ENCODE results near the gene MACROD2. TPM values are rescaled to one million over a fixed set of nuclear protein-coding genes. Genes with fewer than 3 reads are reported as not detected.

Gene MACROD2
- total and polyA plus RNA-seq, 4 donors = 0.66 to 10.5 (median 3.3) TPM

DNA sequence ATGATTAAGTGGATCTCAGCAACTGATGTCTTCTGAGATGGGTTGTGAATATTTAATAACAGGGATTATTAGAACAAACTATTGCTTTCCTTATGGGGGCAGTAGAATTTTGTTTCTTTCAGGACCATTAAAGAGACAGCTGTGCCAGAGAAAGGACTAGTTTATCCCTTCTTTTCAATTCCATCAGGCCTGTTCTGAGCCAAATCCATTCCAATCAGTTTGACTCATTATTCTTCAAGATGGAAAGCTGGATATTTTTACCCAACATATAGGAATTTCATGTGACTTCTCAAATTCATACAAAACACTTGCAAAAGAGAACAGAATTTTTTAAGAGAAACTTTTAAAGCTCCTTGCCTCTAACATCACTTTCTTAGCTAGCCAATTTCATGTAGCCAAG, 1064.1 kb downstream of the MACROD2 start (continued):
- TF ChIP-seq CTCF (IDR thresholded peaks at IDR 0.05; ENCODE audit: low read depth, low read length, missing input control) = no peak
- no peak for TF ChIP-seq YY1 (IDR thresholded peaks at IDR 0.05)
- TF ChIP-seq, protein P1, sequence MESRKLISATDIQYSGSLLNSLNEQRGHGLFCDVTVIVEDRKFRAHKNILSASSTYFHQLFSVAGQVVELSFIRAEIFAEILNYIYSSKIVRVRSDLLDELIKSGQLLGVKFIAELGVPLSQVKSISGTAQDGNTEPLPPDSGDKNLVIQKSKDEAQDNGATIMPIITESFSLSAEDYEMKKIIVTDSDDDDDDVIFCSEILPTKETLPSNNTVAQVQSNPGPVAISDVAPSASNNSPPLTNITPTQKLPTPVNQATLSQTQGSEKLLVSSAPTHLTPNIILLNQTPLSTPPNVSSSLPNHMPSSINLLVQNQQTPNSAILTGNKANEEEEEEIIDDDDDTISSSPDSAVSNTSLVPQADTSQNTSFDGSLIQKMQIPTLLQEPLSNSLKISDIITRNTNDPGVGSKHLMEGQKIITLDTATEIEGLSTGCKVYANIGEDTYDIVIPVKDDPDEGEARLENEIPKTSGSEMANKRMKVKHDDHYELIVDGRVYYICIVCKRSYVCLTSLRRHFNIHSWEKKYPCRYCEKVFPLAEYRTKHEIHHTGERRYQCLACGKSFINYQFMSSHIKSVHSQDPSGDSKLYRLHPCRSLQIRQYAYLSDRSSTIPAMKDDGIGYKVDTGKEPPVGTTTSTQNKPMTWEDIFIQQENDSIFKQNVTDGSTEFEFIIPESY (IDR thresholded peaks at IDR 0.05) = no peak
- no peak for TF ChIP-seq RXRA (IDR thresholded peaks at IDR 0.05)

DNA sequence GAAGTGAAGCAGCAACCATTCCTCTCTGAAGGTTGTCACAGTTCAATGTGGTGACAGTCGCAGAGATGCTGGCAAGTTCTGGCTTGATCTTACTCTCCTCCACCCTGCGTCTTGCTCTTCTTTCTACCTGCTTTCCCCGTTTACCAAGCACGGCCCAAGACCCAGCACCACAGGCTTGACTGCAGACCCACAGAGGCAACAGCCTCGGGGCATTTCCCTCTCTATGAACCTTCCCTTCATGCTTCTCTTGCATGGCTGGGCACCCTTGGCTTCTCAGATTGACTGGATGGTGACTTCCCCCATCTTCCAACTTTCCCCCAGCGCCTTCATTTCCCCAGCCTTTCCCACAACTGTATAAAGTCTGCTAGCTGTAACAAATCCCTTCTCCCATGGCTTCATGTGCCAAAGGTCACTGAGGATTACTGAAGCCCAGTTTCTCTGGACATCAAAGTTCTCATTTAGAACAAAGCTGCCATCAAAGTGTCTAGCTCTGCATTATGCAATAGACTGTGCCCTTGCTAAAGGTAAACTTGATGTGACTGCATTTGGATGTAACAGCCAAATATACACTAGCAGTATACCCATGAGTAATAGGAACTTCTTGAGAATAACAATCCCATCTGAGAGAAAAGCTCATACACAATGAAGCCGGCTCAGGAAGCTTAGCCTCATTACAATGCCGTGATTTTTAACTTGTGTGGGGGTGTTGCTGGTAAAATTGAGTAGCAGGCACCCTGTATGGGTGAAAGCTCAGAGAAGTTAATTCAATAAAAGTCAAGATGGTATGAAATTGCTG, 1065.1 kb downstream of the MACROD2 start:
- Histone ChIP-seq H3K27me3 (ENCODE audit: control insufficient read depth in 4 of 4, insufficient read depth in 4 of 4, low read length in 3 of 4) (no peaks in the 10 kb centered on the region), H3K9ac (ENCODE audit: low read depth in 1 of 2, low read length in 2 of 2) (no peak overlapping the region), H3K9me3 (ENCODE audit: control insufficient read depth in 4 of 4, low read length in 3 of 4) (no peaks in the 10 kb centered on the region), H3K4me3 (ENCODE audit: low read depth in 1 of 3, low read length in 3 of 3) (no peak overlapping the region), H3K36me3 (ENCODE audit: control insufficient read depth in 4 of 4, insufficient read depth in 3 of 4, low read depth in 1 of 4, low read length in 3 of 4) (no peaks in the 10 kb centered on the region), H3K4me1 (ENCODE audit: control insufficient read depth in 4 of 4, insufficient read depth in 4 of 4, low read length in 3 of 4) (no peaks in the 10 kb centered on the region), H3K27ac (ENCODE audit: low read depth in 1 of 2, low read length in 2 of 2) (no peak overlapping the region)
- TF ChIP-seq, protein P2, sequence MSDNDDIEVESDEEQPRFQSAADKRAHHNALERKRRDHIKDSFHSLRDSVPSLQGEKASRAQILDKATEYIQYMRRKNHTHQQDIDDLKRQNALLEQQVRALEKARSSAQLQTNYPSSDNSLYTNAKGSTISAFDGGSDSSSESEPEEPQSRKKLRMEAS (IDR thresholded peaks at IDR 0.05) = no peak
- TF ChIP-seq RXRA (IDR thresholded peaks at IDR 0.05) (peak in 1 of 2 donors; percentile 27), GABPA (IDR thresholded peaks at IDR 0.05 in 1 of 2, conservative IDR thresholded peaks at IDR 0.05 in 1 of 2) (no peak), SP1 (IDR thresholded peaks at IDR 0.05) (peak; percentile 45), RAD21 (IDR thresholded peaks at IDR 0.05) (peak in 1 of 2 donors; percentile 43), FOXA2 (IDR thresholded peaks at IDR 0.05) (no peak), EGR1 (IDR thresholded peaks at IDR 0.05; ENCODE audit: low read depth in 2 of 2) (no peak), FOXA1 (IDR thresholded peaks at IDR 0.05) (no peak), HNF4G (IDR thresholded peaks at IDR 0.05) (no peak), YY1 (IDR thresholded peaks at IDR 0.05) (no peak), TAF1 (conservative IDR thresholded peaks at IDR 0.05) (no peak), HNF4A (conservative IDR thresholded peaks at IDR 0.05) (peak; percentile 36 to 68)
- TF ChIP-seq, protein P1 (IDR thresholded peaks at IDR 0.05) = no peak
- TF ChIP-seq, protein P3, sequence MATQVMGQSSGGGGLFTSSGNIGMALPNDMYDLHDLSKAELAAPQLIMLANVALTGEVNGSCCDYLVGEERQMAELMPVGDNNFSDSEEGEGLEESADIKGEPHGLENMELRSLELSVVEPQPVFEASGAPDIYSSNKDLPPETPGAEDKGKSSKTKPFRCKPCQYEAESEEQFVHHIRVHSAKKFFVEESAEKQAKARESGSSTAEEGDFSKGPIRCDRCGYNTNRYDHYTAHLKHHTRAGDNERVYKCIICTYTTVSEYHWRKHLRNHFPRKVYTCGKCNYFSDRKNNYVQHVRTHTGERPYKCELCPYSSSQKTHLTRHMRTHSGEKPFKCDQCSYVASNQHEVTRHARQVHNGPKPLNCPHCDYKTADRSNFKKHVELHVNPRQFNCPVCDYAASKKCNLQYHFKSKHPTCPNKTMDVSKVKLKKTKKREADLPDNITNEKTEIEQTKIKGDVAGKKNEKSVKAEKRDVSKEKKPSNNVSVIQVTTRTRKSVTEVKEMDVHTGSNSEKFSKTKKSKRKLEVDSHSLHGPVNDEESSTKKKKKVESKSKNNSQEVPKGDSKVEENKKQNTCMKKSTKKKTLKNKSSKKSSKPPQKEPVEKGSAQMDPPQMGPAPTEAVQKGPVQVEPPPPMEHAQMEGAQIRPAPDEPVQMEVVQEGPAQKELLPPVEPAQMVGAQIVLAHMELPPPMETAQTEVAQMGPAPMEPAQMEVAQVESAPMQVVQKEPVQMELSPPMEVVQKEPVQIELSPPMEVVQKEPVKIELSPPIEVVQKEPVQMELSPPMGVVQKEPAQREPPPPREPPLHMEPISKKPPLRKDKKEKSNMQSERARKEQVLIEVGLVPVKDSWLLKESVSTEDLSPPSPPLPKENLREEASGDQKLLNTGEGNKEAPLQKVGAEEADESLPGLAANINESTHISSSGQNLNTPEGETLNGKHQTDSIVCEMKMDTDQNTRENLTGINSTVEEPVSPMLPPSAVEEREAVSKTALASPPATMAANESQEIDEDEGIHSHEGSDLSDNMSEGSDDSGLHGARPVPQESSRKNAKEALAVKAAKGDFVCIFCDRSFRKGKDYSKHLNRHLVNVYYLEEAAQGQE (IDR thresholded peaks at IDR 0.05) = no peak
- DNase-seq (ENCODE audit: low spot score) = no peak
- 85% methylated on average over 8 of the region's 8 CpGs for WGBS

Data from liver (tissue), 9 donors.